T-helper 22 cell (primary cell): Measurements from ENCODE around the gene ETFB.

Experiments used
- DNase-seq: peaks from one replicate; pipeline ENCODE4 v3.0.0-alpha.2; 2020; ENCODE audit warnings: low read depth

Gene ETFB

GRCh38 chr19:51351266-51351990 lies 14.8 kb downstream of the ETFB start:
- no peak for DNase-seq

GRCh38 chr19:51347209-51347928 lies 18.8 kb downstream of the ETFB start:
- DNase-seq, result no peak

DNA sequence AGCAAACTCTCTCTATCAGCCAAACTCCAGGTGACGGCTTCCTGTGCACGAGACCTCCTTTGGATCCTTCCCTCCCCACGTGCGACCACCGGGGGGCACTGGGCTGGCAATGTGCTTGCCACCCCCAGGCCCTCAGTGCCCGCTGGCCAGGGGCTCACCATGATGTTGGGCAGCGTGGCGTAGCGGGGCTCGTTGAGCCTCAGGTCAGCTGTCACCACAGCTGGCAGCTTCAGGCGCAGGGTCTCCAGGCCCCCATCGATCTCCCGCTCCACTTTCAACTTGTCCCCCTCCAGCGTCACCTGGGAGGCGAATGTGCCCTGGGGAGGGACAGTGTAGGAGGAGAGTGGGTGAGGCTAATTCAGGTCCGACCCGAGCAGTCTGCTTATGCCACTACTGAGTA lies 19.4 kb downstream of the ETFB start:
- DNase-seq, result no peak

DNA sequence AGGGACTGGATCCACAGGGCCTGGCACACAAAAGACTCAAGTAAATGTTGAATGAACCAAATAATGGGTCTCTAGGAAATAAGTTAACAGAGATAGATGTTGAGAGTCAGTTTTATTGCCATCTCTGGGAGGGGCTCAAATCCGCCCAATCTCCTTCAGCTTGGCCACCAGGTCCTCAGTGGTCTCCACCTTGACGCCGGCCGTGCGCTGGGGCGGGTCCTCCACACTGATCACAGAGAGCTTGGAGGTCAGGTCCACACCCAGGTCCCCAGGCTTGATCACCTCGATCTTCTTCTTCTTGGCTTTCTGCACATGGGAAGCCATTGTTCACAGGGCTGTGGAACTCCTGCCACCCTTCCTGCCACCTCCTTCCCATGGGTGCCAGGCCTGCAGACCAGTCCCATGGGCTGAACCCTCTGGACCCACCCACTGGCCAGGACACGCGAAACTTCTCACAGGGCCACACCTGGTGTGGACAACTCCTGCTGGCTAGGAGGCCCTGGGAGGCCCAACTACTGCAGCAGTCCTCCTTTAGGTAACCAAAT lies 21.0 kb downstream of the ETFB start:
- no peak for DNase-seq

DNA sequence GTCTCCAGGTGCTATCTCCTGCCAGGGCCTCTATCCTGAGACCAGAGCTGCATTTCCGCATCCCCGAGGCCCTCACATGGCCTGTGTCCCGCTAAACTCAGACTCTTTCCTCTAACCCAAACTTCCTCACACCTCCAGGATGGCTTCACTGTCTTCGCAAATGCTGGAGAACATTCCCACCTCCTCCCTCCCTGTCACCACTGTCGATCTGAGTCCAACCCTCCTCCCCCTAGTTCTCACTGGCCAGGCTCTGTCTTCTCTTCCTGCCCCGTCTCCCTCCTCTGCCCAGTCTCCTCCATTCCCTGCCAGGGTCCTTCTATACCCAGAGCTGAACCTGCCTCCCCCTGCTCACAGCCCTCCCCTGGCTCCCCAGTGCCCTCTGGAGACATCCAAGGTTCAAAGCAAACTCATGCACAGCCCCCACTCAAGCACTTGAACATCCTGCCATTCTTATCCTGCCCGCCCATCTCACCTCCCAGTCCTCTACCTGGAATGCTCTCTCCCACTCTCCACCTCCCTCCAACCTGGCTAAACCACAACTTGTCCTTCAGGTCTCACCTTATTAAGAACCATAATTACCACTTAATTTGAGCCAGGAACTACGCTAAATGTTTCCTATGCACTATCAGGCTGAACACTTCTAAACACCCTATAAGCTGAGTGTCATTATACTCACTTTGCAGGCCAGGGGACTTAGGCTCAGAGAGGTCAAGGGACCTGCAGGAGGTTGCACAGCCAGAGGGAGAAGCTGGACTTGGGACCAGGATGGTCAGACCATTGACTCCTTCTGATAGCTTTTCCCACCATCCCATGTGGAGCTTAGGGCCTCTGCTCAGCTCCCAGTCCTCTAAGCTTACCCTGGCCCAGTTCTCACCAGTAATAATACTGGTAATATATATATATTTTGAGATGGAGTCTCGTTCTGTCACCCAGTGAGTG lies 23.3 kb downstream of the ETFB start:
- no peak for DNase-seq

- DNase-seq, result no peak
These were observed 24.1 kb downstream of the ETFB start, which contains the start of gene VSIG10L for GRCh38 chr19:51341976-51342580. Gene VSIG10L (minus strand): TSS chr19:51342139. CDS start chr19:51342124, 15 bp downstream.

DNA sequence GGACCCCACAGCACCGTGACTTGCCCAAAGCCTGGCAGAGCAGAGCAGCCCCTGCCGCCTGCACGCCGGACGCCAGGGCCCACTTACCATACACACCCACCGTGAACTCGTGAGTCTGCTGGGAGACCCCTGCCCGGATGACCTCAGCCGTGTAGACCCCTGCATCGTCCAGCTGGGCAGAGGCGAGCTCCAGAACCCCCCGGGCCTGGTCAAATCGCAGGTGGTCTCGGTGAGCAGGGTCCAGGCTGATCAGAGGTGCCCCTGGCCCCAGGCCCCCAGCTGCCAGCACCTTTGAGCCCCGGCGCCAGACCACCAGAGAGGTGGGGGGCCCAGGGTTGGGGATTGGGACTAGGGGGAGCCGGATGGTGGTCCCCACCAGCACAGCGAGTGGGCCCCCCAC lies 25.1 kb downstream of the ETFB start:
- DNase-seq, result no peak

GRCh38 chr19:51339687-51340656 lies 26.2 kb downstream of the ETFB start:
- DNase-seq, result peak; percentile 86

DNA sequence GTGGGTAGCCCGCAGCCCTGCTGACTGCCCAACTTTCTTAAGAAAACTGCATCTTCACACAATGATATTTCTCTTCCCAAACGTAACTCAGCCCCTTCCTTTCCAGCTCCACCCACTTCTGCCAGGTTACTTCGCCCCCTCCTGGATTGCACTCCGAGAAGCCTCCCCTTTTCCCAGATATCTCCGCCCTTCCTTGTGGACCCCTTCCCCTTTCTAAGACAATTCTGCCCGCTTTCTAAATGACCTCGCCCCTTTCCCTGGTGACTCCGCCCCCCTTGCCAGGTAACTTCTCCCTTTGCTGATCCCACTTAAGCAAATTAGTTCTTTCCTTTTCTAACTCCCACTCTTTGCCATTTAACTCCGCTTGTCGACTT lies 26.9 kb downstream of the ETFB start:
- DNase-seq, result no peak

DNA sequence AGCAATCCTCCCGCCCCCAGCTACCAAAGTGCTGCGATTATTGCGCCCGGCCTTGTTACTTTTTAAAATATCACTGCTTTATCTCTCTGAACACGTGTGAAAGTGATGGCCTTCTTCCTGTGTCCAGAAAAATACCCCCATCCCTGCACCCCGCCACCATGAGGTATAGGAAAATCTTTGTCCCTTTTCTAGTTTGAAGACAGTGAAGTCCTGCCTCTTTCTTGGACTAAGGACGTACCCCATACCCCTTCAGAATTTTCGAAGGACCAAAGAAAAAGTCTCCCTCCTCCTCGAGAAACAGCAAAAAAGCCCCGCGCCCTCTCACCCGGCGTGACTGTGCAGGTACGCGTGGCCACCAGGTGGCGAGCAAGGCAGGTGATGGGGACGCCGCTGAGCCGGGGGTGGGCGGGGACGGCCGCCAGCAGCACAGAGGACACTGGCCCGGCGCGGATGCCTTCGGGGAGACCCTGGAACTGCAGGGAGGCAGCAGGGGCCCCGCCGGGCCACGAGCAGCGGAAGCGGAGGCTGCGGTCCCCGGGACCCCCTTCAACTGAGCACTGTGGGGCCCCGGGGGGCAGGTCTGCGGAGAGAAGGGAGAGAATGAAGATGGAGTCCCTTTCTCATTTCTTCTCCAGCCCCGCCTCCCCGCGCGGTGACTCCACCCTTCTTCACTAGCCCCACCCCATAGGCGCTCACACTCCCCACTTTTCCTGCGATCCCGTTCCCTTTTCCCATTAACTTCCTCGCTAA lies 27.4 kb downstream of the ETFB start:
- peak; percentile 70 for DNase-seq

DNA sequence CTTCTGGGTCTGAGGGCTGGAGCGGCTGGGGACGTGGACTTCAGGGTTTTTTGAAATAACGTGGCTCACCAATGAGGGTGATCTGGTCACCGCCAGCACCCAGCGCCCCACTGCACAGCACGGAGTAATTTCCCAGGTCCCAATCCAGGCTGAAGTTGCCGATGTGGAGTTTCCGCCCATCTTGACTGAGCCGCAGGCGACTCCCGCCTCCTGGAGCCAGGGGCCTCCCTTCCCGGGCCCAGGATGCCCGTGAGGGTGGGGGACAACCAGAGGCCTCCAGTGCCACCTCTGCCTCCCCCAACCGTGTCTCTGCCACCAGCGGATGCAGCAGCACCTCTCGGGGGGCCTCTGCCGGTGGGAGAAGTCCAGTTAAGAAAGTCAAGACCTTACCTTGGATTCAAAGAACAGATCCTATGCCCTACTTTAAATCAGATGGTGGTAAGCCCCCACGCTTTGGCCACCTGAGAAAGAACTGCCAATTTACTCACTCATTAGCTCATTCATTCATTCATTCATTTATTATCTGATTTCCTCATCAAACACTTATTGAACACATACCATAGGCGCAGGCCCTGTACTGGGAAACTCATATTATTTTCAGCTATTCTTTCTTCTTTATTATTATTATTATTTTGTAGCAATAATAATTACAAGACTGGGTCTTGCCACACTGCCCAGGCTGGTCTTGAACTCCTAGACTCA lies 28.2 kb downstream of the ETFB start:
- DNase-seq, result no peak

DNA sequence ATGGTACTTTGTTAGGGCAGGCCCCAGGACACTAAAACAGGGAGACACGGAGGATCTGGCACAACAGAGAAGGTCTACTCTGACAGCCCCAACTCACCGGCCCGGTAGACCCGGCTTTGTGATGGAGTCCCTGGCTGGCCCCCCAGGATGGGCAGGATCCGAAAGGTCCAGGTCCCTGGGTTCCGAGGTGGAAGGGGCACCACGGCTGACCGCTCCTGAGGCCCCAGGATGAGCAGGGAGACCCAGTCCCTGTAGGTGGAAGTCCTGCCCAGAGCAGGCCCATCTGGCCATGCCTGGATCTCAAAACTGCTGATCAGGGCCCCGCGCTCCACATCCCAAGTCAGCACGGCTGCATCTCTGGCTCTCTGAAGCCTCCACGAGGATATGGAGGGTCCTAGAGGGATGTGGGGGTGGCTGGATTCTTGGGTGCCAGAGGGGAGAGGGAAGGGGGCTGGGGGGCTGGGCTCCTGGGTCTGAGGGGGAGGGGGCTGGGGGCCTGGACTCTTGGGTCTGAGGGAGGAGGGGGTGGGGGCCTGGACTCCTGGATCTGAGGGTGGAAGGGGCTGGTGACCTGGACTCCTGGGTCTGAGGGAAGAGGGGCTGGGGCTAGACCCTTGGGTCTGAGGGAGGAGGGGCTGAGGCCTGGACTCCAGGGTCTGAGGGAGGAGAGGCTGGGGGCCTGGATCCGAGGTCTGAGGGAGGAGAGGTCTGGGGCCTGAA lies 28.9 kb downstream of the ETFB start:
- no peak for DNase-seq

GRCh38 chr19:51333836-51334460 lies 32.2 kb downstream of the ETFB start:
- DNase-seq, result no peak

- no peak for DNase-seq
These were observed 34.5 kb downstream of the ETFB start for GRCh38 chr19:51331716-51332115.

GRCh38 chr19:51331193-51331592 lies 35.0 kb downstream of the ETFB start:
- DNase-seq, result no peak

DNA sequence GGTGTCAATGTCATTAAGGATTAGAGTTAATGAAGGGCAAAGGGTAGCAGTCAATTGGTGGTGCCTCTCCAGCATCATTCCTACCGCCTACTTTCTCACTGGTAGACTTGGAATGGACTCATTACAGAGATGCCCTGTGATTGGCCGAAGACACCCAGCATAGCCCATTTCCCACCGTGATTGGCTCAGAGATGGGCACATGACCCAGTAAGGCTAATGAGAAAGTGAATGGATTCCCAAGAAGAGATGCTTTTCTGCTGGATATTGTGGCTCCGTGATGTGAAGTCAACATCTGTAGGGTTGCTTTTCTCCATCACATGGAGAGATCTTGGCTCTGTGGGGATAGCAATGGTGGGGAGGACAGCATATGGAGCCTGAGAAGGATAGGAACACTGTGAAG lies 35.8 kb downstream of the ETFB start:
- no peak for DNase-seq

GRCh38 chr19:51329411-51329810 lies 36.8 kb downstream of the ETFB start:
- DNase-seq, result no peak
